HepG2 (cell line): ENCODE data around the gene PPP6R2. TPM values are rescaled to one million over a fixed set of nuclear protein-coding genes. Genes with fewer than 3 reads are reported as not detected.

Experiments used
- AHR ChIP-seq: IDR thresholded peaks from 2 replicates; pipeline ENCODE4 v1.6.1; 2018; ENCODE audit warnings: missing genetic modification reagents, missing compliant biosample characterization
- MBD4 ChIP-seq: IDR thresholded peaks from 2 replicates; pipeline ENCODE4 v1.6.1; 2012; ENCODE audit warnings: low read length, inconsistent platforms, borderline replicate concordance
- PAF1 ChIP-seq: IDR thresholded peaks from 2 replicates; pipeline ENCODE4 v1.6.1; 2016; ENCODE audit warnings: missing genetic modification reagents, missing compliant biosample characterization
- RFX3 ChIP-seq: IDR thresholded peaks from 2 replicates; pipeline ENCODE4 v1.6.1; 2016; ENCODE audit warnings: missing biosample characterization, missing genetic modification reagents
- SMC3 ChIP-seq: IDR thresholded peaks from 2 replicates; pipeline ENCODE4 v1.6.1; 2011; ENCODE audit warnings: low read length, improper control_type of control experiment
- SSRP1 ChIP-seq: IDR thresholded peaks from 2 replicates; pipeline ENCODE4 v1.6.1; 2016; ENCODE audit warnings: control low read depth
- TBX3 ChIP-seq: fragments of 450-650 bp; IDR thresholded peaks from 2 replicates; pipeline ENCODE4 v1.6.1; 2017; ENCODE audit warnings: antibody characterized with exemption, mild to moderate bottlenecking, inconsistent platforms, borderline replicate concordance
- ZBTB7A ChIP-seq: sonication (generic); formaldehyde crosslinking; IDR thresholded peaks from 2 replicates; pipeline ENCODE4 v1.8.0; 2022; ENCODE audit warnings: mild to moderate bottlenecking, missing genetic modification reagents
- ZBTB7B ChIP-seq: sonication (generic); formaldehyde crosslinking; IDR thresholded peaks from 2 replicates; pipeline ENCODE4 v1.4.0; 2020; ENCODE audit warnings: missing genetic modification reagents
- ZFP62 ChIP-seq: sonication (generic); formaldehyde crosslinking; IDR thresholded peaks from 2 replicates; pipeline ENCODE4 v1.4.0; 2020; ENCODE audit warnings: missing genetic modification reagents
- ZNF460 ChIP-seq: sonication (generic); formaldehyde crosslinking; IDR thresholded peaks from 2 replicates; pipeline ENCODE4 v1.5.1; 2020; ENCODE audit warnings: missing genetic modification reagents, mild to moderate bottlenecking, borderline replicate concordance
- ZNF777 ChIP-seq: sonication (generic); formaldehyde crosslinking; IDR thresholded peaks from 2 replicates; pipeline ENCODE4 v1.4.0; 2020; ENCODE audit warnings: missing genetic modification reagents
- polyA plus RNA-seq, 8 experiments: library from polyadenylated mRNA; depleted of rRNA in 3 of 8; stranded (reverse) in 7 of 8; unstranded in 1 of 8; fragments of >200 nt; fragmentation: Illumina TruSeq in 4 of 8; extraction: Trizol in 4 of 8; gene quantifications; 2 replicates each; pipeline versions ENCODE4 v1.2.1 to v1.2.3, GENCODE V29; 2011 to 2016; ENCODE audit warnings: low read depth in 4 of 8, missing spikeins in 1 of 8, mixed read lengths in 1 of 8; ENCODE audit not compliant: insufficient read depth in 1 of 8
- total RNA-seq, 5 experiments: library from RNA; depleted of rRNA; stranded (reverse); fragments of >200 nt; fragmentation: Illumina TruSeq; extraction: Trizol; gene quantifications; 2 replicates each; pipeline ENCODE4 v1.2.3, GENCODE V29; 2016; ENCODE audit warnings: low read depth in 1 of 5
- TF ChIP-seq, protein P1 (sequence below): sonication (generic); formaldehyde crosslinking; IDR thresholded peaks from 2 replicates; pipeline ENCODE4 v1.5.1; 2020; ENCODE audit warnings: mild to moderate bottlenecking, missing genetic modification reagents, moderate library complexity
- TF ChIP-seq, protein P2 (sequence below): IDR thresholded peaks from 2 replicates; pipeline ENCODE4 v1.6.1; 2016; ENCODE audit warnings: missing biosample characterization, missing genetic modification reagents, low read depth
- TF ChIP-seq, protein P3 (sequence below): sonication (generic); formaldehyde crosslinking; IDR thresholded peaks from 2 replicates; pipeline ENCODE4 v1.4.0; 2020; ENCODE audit warnings: low read depth, missing genetic modification reagents
- TF ChIP-seq, protein P4 (sequence below): IDR thresholded peaks from 2 replicates; pipeline ENCODE4 v1.6.1; 2016; ENCODE audit warnings: missing compliant biosample characterization, missing genetic modification reagents, borderline replicate concordance

PPP6R2 gene
- total and polyA plus RNA-seq, 2 of the 13 experiments (the other 11 are each of a cell fraction or from before 2014, with no cell fraction given): 55.0 to 102 TPM

DNA sequence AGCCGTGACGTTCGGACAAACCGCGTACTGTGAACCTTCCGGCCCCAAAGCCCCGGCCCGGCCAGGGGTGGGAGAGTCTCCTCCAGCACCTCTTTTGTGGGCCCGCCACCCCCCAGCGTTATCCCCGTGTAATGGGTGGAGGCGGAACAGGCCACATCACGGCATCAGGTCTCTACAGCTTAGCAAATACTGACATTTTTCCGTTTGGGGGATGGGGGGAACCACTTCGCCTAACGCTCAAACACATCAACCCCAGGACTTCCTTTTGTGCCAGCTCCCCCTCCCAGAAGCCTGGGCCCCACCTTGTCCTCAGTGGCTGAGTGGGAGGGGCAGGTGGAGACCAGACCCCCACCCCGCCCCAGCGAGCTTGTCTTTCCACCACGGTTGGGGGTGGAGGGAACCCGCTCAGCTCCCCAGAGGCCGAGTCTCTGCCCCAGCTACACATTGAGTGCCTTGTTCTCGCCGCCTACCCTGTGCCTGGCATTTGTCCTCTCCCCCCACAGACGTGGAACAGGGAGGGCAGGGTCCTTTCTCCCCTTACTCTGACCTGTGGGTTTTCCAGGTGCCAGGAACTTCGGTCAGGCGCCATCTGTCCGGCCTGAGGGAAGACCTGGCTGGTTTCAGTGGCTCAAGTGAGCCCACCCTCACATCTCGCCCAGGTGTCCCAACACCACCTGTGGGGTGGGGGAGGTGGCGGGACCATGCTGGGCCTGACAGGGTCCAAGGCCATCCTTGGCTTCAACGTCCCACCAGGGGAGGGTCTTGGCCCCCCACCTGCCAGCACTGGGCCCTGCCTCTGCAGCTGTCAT lies 102.1 kb downstream of the PPP6R2 start (continued):
- TF ChIP-seq, protein P1, sequence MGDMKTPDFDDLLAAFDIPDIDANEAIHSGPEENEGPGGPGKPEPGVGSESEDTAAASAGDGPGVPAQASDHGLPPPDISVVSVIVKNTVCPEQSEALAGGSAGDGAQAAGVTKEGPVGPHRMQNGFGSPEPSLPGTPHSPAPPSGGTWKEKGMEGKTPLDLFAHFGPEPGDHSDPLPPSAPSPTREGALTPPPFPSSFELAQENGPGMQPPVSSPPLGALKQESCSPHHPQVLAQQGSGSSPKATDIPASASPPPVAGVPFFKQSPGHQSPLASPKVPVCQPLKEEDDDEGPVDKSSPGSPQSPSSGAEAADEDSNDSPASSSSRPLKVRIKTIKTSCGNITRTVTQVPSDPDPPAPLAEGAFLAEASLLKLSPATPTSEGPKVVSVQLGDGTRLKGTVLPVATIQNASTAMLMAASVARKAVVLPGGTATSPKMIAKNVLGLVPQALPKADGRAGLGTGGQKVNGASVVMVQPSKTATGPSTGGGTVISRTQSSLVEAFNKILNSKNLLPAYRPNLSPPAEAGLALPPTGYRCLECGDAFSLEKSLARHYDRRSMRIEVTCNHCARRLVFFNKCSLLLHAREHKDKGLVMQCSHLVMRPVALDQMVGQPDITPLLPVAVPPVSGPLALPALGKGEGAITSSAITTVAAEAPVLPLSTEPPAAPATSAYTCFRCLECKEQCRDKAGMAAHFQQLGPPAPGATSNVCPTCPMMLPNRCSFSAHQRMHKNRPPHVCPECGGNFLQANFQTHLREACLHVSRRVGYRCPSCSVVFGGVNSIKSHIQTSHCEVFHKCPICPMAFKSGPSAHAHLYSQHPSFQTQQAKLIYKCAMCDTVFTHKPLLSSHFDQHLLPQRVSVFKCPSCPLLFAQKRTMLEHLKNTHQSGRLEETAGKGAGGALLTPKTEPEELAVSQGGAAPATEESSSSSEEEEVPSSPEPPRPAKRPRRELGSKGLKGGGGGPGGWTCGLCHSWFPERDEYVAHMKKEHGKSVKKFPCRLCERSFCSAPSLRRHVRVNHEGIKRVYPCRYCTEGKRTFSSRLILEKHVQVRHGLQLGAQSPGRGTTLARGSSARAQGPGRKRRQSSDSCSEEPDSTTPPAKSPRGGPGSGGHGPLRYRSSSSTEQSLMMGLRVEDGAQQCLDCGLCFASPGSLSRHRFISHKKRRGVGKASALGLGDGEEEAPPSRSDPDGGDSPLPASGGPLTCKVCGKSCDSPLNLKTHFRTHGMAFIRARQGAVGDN: peak; percentile 20; the same call in 1 of the 2 replicates
- no peak for TF ChIP-seq MBD4
- no peak for TF ChIP-seq ZNF777 (CRISPR knock-in tag)
- no peak for TF ChIP-seq ZNF460 (CRISPR knock-in tag)
- 0 out of 2 replicates have a peak, but pooled peaks have one; percentile 34 for TF ChIP-seq ZBTB7B (CRISPR knock-in tag)
- TF ChIP-seq AHR (CRISPR knock-in tag): no peak
- no peak for TF ChIP-seq TBX3
- TF ChIP-seq, protein P2, sequence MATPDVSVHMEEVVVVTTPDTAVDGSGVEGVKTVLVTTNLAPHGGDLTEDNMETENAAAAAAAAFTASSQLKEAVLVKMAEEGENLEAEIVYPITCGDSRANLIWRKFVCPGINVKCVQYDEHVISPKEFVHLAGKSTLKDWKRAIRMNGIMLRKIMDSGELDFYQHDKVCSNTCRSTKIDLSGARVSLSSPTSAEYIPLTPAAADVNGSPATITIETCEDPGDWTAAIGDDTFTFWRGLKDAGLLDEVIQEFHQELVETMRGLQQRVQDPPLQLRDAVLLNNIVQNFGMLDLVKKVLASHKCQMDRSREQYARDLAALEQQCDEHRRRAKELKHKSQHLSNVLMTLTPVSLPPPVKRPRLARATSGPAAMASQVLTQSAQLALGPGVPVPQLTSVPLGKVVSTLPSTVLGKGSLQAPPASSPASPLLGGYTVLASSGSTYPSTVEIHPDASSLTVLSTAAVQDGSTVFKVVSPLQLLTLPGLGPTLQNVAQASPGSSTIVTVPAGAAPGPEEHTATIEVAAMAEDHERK: no peak
- no peak for TF ChIP-seq ZFP62 (CRISPR knock-in tag)
- TF ChIP-seq ZBTB7A (CRISPR knock-in tag): 0 out of 2 replicates have a peak, but pooled peaks have one; percentile 23
- TF ChIP-seq SSRP1 (CRISPR knock-in tag): peak; percentile 61; the same call in 1 of the 2 replicates
- peak; percentile 76; the same call in 1 of the 2 replicates for TF ChIP-seq PAF1
- TF ChIP-seq, protein P3, sequence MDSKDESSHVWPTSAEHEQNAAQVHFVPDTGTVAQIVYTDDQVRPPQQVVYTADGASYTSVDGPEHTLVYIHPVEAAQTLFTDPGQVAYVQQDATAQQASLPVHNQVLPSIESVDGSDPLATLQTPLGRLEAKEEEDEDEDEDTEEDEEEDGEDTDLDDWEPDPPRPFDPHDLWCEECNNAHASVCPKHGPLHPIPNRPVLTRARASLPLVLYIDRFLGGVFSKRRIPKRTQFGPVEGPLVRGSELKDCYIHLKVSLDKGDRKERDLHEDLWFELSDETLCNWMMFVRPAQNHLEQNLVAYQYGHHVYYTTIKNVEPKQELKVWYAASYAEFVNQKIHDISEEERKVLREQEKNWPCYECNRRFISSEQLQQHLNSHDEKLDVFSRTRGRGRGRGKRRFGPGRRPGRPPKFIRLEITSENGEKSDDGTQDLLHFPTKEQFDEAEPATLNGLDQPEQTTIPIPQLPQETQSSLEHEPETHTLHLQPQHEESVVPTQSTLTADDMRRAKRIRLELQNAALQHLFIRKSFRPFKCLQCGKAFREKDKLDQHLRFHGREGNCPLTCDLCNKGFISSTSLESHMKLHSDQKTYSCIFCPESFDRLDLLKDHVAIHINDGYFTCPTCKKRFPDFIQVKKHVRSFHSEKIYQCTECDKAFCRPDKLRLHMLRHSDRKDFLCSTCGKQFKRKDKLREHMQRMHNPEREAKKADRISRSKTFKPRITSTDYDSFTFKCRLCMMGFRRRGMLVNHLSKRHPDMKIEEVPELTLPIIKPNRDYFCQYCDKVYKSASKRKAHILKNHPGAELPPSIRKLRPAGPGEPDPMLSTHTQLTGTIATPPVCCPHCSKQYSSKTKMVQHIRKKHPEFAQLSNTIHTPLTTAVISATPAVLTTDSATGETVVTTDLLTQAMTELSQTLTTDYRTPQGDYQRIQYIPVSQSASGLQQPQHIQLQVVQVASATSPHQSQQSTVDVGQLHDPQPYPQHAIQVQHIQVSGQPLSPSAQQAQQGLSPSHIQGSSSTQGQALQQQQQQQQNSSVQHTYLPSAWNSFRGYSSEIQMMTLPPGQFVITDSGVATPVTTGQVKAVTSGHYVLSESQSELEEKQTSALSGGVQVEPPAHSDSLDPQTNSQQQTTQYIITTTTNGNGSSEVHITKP (CRISPR knock-in tag): no peak
- no peak for TF ChIP-seq SMC3
- TF ChIP-seq, protein P4, sequence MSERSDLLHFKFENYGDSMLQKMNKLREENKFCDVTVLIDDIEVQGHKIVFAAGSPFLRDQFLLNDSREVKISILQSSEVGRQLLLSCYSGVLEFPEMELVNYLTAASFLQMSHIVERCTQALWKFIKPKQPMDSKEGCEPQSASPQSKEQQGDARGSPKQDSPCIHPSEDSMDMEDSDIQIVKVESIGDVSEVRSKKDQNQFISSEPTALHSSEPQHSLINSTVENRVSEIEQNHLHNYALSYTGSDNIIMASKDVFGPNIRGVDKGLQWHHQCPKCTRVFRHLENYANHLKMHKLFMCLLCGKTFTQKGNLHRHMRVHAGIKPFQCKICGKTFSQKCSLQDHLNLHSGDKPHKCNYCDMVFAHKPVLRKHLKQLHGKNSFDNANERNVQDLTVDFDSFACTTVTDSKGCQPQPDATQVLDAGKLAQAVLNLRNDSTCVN: no peak
- TF ChIP-seq RFX3: no peak
